NCI-H1092 treated with DMSO at 0.1 percent for 48 hours (cell line): ENCODE measurements around the gene HNF4A.
A peak's percentile ranks its signal among the peaks of the same experiment; 100 is the strongest.
"Not testable (repeated sequence)": the region's sequence is repeated elsewhere in the genome, so short reads cannot be mapped to it uniquely, and the experiment has no call there.

ENCODE experiments used
- DNase-seq: peaks from one replicate; lab custom pipeline; 2025; lab: John Stamatoyannopoulos, UW

HNF4A gene

GRCh38 chr20:44471481-44471882, 116.0 kb downstream of the HNF4A start:
- DNase-seq, result no peak

GRCh38 chr20:44472283-44472682, 116.8 kb downstream of the HNF4A start:
- DNase-seq, result not testable (repeated sequence)

- no peak for DNase-seq
Observed at GRCh38 chr20:44475372-44475693, 119.8 kb downstream of the HNF4A start.

- peak; percentile 88 for DNase-seq
Observed at GRCh38 chr20:44475694-44476560, 120.4 kb downstream of the HNF4A start, which contains the start of gene TTPAL. Gene TTPAL (plus strand): TSS chr20:44475874. CDS start chr20:44480000, 4,126 bp downstream.

- no peak for DNase-seq
Observed at GRCh38 chr20:44477151-44477550, 121.7 kb downstream of the HNF4A start.

GRCh38 chr20:44478206-44478605, 122.7 kb downstream of the HNF4A start:
- DNase-seq, result no peak

- no peak for DNase-seq
Observed at GRCh38 chr20:44479643-44480042, 124.1 kb downstream of the HNF4A start.

- DNase-seq, result no peak
Observed at GRCh38 chr20:44480097-44480496, 124.6 kb downstream of the HNF4A start.

GRCh38 chr20:44481719-44482416, 126.4 kb downstream of the HNF4A start:
- no peak for DNase-seq

- DNase-seq, result no peak
Observed at GRCh38 chr20:44483112-44483511, 127.6 kb downstream of the HNF4A start.
